GM12878 (cell line): ENCODE measurements around the gene NOL3. TPM values are rescaled to one million over a fixed set of nuclear protein-coding genes. Genes with fewer than 3 reads are reported as not detected.

Source experiments
- ATAC-seq: fragments of 200-7000 bp; cut with Tn5 transposase; 3 replicates; pipeline ENCODE4 v1.9.1; 2020; ENCODE audit warnings: mild to moderate bottlenecking, moderate library complexity
- BruUV-seq: library from RNA; stranded (reverse); fragments of 400-500 nt; replicated peaks from 2 replicates; lab custom pipeline; 2021; lab: Mats Ljungman, UMichigan
- CTCF ChIA-PET: fragments of 300-600 bp; sonication (Branson Sonifier 250); formaldehyde crosslinking; extraction: SDS; loops from one replicate; lab custom pipeline; 2021; ENCODE audit warnings: inconsistent platforms; lab: Yijun Ruan, JAX
- POLR2A ChIA-PET: fragments of 350-600 bp; formaldehyde crosslinking; extraction: SDS; loops from one replicate; lab custom pipeline; 2021; ENCODE audit warnings: inconsistent platforms; lab: Charles Lee
- RAD21 ChIA-PET: fragments of 300-600 bp; sonication (Branson Sonifier 250); formaldehyde crosslinking; loops from one replicate; lab custom pipeline; 2023; ENCODE audit warnings: antibody characterized with exemption; ENCODE audit not compliant: unreplicated experiment; lab: Charles Lee
- SMC1A ChIA-PET: fragments of 300-600 bp; sonication (Branson Sonifier 250); formaldehyde crosslinking; loops from one replicate; lab custom pipeline; 2023; ENCODE audit not compliant: unreplicated experiment, uncharacterized antibody; lab: Charles Lee
- DNase-seq: peaks from one replicate; pipeline ENCODE4 v3.0.0-alpha.2; 2011; ENCODE audit warnings: low read depth, low spot score
- FAIRE-seq: peaks from 3 replicates; lab custom pipeline; 2011; peaks lifted over from hg19 to GRCh38; lab: Jason Lieb, UNC
- H2AFZ ChIP-seq: 2 replicates; pipeline ENCODE4 v1.6.0; 2011; ENCODE audit warnings: low read depth, low read length, control low read depth; ENCODE audit not compliant: control insufficient read depth
- H3K27ac ChIP-seq: 2 replicates; pipeline ENCODE4 v1.5.1; 2011; ENCODE audit warnings: control low read depth; ENCODE audit not compliant: control insufficient read depth, insufficient read depth
- H3K27me3 ChIP-seq, 2 experiments: replicated peaks in 1 of 2; 2 replicates each; pipeline versions ENCODE4 v1.6.0 to v1.6.1; 2011; ENCODE audit warnings: low read length in 1 of 2; ENCODE audit not compliant: control insufficient read depth in 2 of 2, insufficient read depth in 2 of 2
- H3K36me3 ChIP-seq, 2 experiments: 2 replicates each; pipeline ENCODE4 v1.5.1; 2011; ENCODE audit warnings: low read length in 1 of 2; ENCODE audit not compliant: control insufficient read depth in 2 of 2, insufficient read depth in 2 of 2
- H3K4me1 ChIP-seq: 2 replicates; pipeline ENCODE4 v1.6.1; 2011; ENCODE audit warnings: mild to moderate bottlenecking, low read length, moderate library complexity, mixed read lengths; ENCODE audit not compliant: control insufficient read depth, insufficient read depth
- H3K4me2 ChIP-seq: 2 replicates; pipeline ENCODE4 v1.6.0; 2011; ENCODE audit warnings: control low read depth; ENCODE audit not compliant: control insufficient read depth, insufficient read depth
- H3K4me3 ChIP-seq: fragments of 200-600 bp; sonication (generic); 2 replicates; pipeline ENCODE4 v1.5.1; 2016
- H3K79me2 ChIP-seq: 2 replicates; pipeline ENCODE4 v1.6.0; 2011; ENCODE audit warnings: low read length; ENCODE audit not compliant: control insufficient read depth, insufficient read depth
- H3K9ac ChIP-seq: 2 replicates; pipeline ENCODE4 v1.8.0; 2011; ENCODE audit warnings: low read length, control low read depth, mixed read lengths; ENCODE audit not compliant: control insufficient read depth, insufficient read depth
- H3K9me3 ChIP-seq: replicated peaks from 3 replicates; pipeline ENCODE4 v1.5.1; 2011; ENCODE audit warnings: mild to moderate bottlenecking, low read length; ENCODE audit not compliant: control insufficient read depth, insufficient read depth
- H4K20me1 ChIP-seq: 2 replicates; pipeline ENCODE4 v1.6.0; 2011; ENCODE audit not compliant: control insufficient read depth, insufficient read depth
- BHLHE40 ChIP-seq, 2 experiments: fragments of 450-650 bp in 1 of 2; IDR thresholded peaks; 2 replicates each; pipeline ENCODE4 v1.6.1; 2011 to 2017; ENCODE audit warnings: low read depth in 2 of 2, borderline replicate concordance in 1 of 2, improper control_type of control experiment in 1 of 2, low read length in 1 of 2, mild to moderate bottlenecking in 1 of 2
- CHD4 ChIP-seq: fragments of 200-600 bp; sonication (generic); IDR thresholded peaks from 2 replicates; pipeline ENCODE4 v1.6.1; 2016; ENCODE audit warnings: mild to moderate bottlenecking
- CREM ChIP-seq: IDR thresholded peaks from 2 replicates; pipeline ENCODE4 v1.6.1; 2014; ENCODE audit warnings: antibody characterized with exemption, low read depth
- EP300 ChIP-seq, 2 experiments: fragments of 150-350 bp in 1 of 2; IDR thresholded peaks; 2 replicates each; pipeline ENCODE4 v1.6.1; 2011 to 2012; ENCODE audit warnings: low read depth in 2 of 2, low read length in 2 of 2, borderline replicate concordance in 1 of 2, improper control_type of control experiment in 1 of 2, inconsistent platforms in 1 of 2; ENCODE audit not compliant: control insufficient read depth in 1 of 2
- FOXM1 ChIP-seq: IDR thresholded peaks from 2 replicates; pipeline ENCODE4 v1.6.1; 2012; ENCODE audit warnings: low read depth, mild to moderate bottlenecking, inconsistent platforms, low read length, moderate library complexity
- IRF4 ChIP-seq: IDR thresholded peaks from 2 replicates; pipeline ENCODE4 v1.6.1; 2011; ENCODE audit warnings: low read depth, low read length
- IRF5 ChIP-seq: fragments of 450-650 bp; IDR thresholded peaks from 2 replicates; pipeline ENCODE4 v1.6.1; 2017; ENCODE audit warnings: borderline replicate concordance
- KAT2A ChIP-seq: conservative IDR thresholded peaks from 2 replicates; pipeline ENCODE4 v1.6.1; 2011; ENCODE audit warnings: low read depth, low read length; ENCODE audit not compliant: control insufficient read depth
- MTA3 ChIP-seq: IDR thresholded peaks from 2 replicates; pipeline ENCODE4 v1.6.1; 2012; ENCODE audit warnings: low read length, inconsistent platforms, borderline replicate concordance
- NRF1 ChIP-seq: conservative IDR thresholded peaks from 2 replicates; pipeline ENCODE4 v1.6.1; 2011; ENCODE audit warnings: mild to moderate bottlenecking, low read depth, low read length, improper control_type of control experiment
- POLR2AphosphoS5 ChIP-seq: IDR thresholded peaks from 2 replicates; pipeline ENCODE4 v1.6.1; 2011; ENCODE audit warnings: mild to moderate bottlenecking, low read length, inconsistent platforms
- USF2 ChIP-seq: IDR thresholded peaks from 2 replicates; pipeline ENCODE4 v1.6.1; 2011; ENCODE audit warnings: low read depth, low read length, improper control_type of control experiment, borderline replicate concordance
- ZBTB40 ChIP-seq: fragments of 450-650 bp; IDR thresholded peaks from 2 replicates; pipeline ENCODE4 v1.6.1; 2016; ENCODE audit warnings: mild to moderate bottlenecking, moderate library complexity, borderline replicate concordance
- WGBS: methylation state at CpG from one replicate; pipeline ENCODE4 v1.1.6; 2016; ENCODE audit warnings: low lambda C conversion rate; ENCODE audit not compliant: insufficient replicate concordance, insufficient coverage; ENCODE audit errors: missing lambda C conversion rate; 5-methylcytosine and 5-hydroxymethylcytosine counted together
- in situ Hi-C: fragments of 300-500 bp; cut with MboI; formaldehyde crosslinking; loops from 9 replicates; pipeline ENCODE4 v1.14.3; 2018; ENCODE audit warnings: mixed read lengths
- intact Hi-C: fragments of 100-400 bp; cut with micrococcal nuclease; formaldehyde crosslinking; loops from one replicate; pipeline ENCODE4 v1.14.2; 2022; ENCODE audit not compliant: unreplicated experiment
- polyA plus RNA-seq, 11 experiments: library from polyadenylated mRNA; depleted of rRNA in 4 of 11; unstranded in 6 of 11; stranded (reverse) in 5 of 11; fragments of >200 nt; fragmentation: Nextera tagmentation in 4 of 11; fragmentation: Illumina TruSeq in 1 of 11; extraction: Ambion mirVana in 4 of 11; extraction: Trizol in 1 of 11; gene quantifications; 1 replicate in 1 of 11; 2 replicates in 10 of 11; pipeline versions ENCODE4 v1.2.1 to v1.2.3, GENCODE V29; 2011 to 2016; ENCODE audit warnings: inconsistent platforms in 2 of 11, missing spikeins in 2 of 11, low read depth in 1 of 11
- total RNA-seq, 4 experiments: library from RNA; depleted of rRNA in 3 of 4; stranded (reverse); fragments of >200 nt in 3 of 4; fragmentation: Illumina TruSeq in 1 of 4; extraction: Trizol in 1 of 4; gene quantifications; 2 replicates each; pipeline versions ENCODE4 v1.2.1 to v1.2.3, GENCODE V29; 2013 to 2021

NOL3 gene
- total and polyA plus RNA-seq, 10 of the 15 experiments (the other 5 are each of a cell fraction or from before 2014, with no cell fraction given), result 0.31 to 18.4 (median 2.7) TPM

- TF ChIP-seq CREM (peak; percentile 88), NRF1 (no peak), ZBTB40 (no peak)
- TF ChIP-seq, all 136 proteins: peak for 31
Measured at GRCh38 chr16:67183627-67184452, 13.5 kb downstream of the NOL3 start, which contains the start of gene MATCAP1 (continued).

GRCh38 chr16:67184453-67184994 is 14.2 kb downstream of the NOL3 start:
- no TSS peak for BruUV-seq
- H4K20me1 ChIP-seq, result no peaks in the 10 kb centered on the region
- peak overlapping the region; percentile 99 for H3K4me2 ChIP-seq
- peaks cover 4% of the 10 kb centered on the region for H3K4me1 ChIP-seq
- SMC1A ChIA-PET, result interaction anchor here (0.9 to 1.7 kb wide), 8 partner anchors 10 to 228 kb away, joined by 3 to 9 read pairs (median 4); no protein-coding TSS in a partner anchor
- RAD21 ChIA-PET, result interaction anchor here (0.6 to 2.3 kb wide), 10 partner anchors 11 to 251 kb away, joined by 3 to 9 read pairs (median 3); partner anchors contain the start of genes FBXL8, NOL3 and TRADD
- no peaks in the 10 kb centered on the region for H3K9me3 ChIP-seq
- in situ Hi-C loops (no loop called here), intact Hi-C loops (loop anchor here (2.0 kb wide), 2 partner anchors 62 to 168 kb away; partner anchors contain the start of gene FHOD1)
- POLR2A ChIA-PET, result interaction anchor here (1.1 to 1.2 kb wide), 2 partner anchors 24 to 42 kb away, joined by 3 to 6 read pairs; partner anchors contain the start of genes FBXL8, TMEM208 and TRADD
- H3K27ac ChIP-seq, result no peak overlapping the region
- no peaks in the 10 kb centered on the region for H3K36me3 ChIP-seq
- CTCF ChIA-PET, result interaction anchor here (0.8 to 2.9 kb wide), 28 partner anchors 9 to 237 kb away, joined by 3 to 34 read pairs (median 6); partner anchors contain the start of genes B3GNT9, CBFB, FBXL8 and NOL3
- peak overlapping the region; percentile 97; the same call in 1 of the 2 replicates for H2AFZ ChIP-seq
- FAIRE-seq (no peak), ATAC-seq (peak; percentile 10), DNase-seq (no peak)
- WGBS, result 28% methylated on average over 46 of the region's 59 CpGs
- peaks cover 5% of the 10 kb centered on the region for H3K79me2 ChIP-seq
- no peak overlapping the region for H3K9ac ChIP-seq
- H3K27me3 ChIP-seq, result peaks cover 0 to 3% of the 10 kb centered on the region in 2 experiments; a peak in 2 of 4 replicates
- H3K4me3 ChIP-seq, result peak overlapping the region; percentile 76
- TF ChIP-seq KAT2A (no peak), USF2 (no peak), CHD4 (no peak), IRF4 (no peak), MTA3 (no peak), IRF5 (no peak), FOXM1 (no peak), BHLHE40 (IDR thresholded peaks at IDR 0.05; ENCODE audit: borderline replicate concordance in 1 of 2, low read depth in 2 of 2, low read length in 1 of 2) (no peak), EP300 (IDR thresholded peaks at IDR 0.05; ENCODE audit: borderline replicate concordance in 1 of 2, control insufficient read depth in 1 of 2, low read depth in 2 of 2, low read length in 2 of 2) (no peak), POLR2AphosphoS5 (no peak)
